ELR (cell line): ENCODE data around the gene S1PR1.

Source experiments
- DNase-seq: peaks from one replicate; pipeline ENCODE4 v3.0.0-alpha.2; 2015; ENCODE audit warnings: low read depth

The S1PR1 gene

DNA sequence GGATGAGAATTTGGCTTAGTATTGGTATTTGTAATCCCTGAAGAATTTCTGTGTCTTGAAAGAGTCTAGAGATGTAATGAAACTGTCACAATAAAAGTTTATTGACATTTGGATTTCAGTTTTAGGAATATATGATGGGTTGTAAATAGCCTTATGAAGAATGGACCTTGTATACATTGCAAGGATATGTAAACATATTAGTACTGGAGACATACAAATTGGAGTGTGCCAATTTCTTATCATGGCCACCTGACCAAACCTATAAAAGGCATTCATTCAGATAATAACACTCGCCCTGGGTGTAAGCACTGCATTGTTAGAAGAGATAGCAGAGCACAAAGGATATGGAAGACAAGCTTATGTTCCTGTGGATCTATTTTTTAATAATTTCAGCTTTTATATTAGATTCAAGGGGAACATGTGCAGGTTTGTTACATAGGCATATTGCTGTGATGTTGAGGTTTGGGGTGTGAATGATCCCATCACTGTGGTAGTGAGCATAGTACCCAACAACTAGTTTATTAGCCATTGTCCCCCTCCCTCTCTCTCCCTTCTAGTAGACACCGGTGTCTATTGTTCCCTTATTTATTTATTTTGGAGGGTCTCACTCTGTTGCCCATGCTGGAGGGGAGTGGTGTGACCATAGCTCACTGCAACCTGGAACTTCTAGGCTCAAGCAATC, 8.6 kb downstream of the S1PR1 start:
- DNase-seq = no peak

DNA sequence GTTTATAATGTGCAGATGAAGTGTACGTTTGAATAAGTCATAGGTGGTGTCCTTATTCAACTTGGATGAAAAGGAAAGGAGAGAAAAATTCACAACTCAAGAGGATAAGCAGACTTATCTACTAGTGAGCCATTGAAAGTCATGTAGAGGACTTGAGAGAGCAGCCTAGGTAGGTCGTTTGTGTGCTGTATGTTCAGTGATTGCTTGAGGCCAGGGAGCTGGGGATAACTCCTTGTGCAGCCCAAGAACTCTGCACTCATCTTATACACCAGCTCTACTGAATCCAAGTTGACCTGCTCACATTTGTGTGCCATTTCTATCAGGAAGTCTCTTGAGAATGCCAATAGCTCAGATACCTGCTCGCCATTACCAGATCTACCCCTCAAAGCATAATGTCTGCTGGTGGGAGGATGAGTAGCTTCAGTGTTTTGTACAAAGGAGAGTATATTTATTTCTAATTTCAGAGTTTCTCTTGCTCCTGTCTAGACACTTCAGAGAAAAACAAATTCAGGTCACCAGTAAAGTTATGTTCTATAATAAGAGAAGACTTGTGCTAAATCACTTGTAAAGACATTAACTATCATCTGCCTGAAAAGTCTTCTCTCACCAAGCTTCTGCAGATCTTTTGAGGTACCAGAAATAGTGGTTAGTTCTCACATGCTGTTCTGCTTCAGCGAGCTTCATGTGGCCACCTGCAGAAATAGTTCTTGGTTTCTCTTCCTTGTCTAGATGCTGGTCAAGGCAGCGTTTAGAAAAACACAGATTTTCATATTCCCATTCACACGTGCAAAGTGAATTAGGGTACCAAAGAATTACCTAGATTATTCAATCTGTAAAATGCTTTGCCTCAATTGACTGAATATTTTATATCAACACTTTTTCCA, 10.8 kb downstream of the S1PR1 start:
- DNase-seq = no peak

DNA sequence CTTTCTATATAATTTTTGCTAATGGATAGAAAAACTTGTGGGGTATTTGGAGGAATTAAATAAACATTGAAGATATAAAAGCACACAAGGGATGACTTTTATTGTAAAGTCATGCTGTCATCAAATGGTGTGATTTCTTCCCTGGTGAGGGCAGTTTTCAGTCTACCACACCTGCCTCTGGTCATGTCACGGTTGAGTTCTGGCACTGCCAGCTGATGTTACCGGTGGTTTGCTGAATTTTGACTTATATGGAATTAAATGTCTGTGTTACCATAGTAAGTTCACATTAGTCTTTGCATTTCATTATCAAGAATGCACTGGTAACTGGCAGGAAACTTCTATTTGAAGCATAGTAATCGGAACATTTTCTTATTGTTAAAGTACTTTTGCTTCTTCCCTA, 13.4 kb downstream of the S1PR1 start:
- no peak for DNase-seq

DNA sequence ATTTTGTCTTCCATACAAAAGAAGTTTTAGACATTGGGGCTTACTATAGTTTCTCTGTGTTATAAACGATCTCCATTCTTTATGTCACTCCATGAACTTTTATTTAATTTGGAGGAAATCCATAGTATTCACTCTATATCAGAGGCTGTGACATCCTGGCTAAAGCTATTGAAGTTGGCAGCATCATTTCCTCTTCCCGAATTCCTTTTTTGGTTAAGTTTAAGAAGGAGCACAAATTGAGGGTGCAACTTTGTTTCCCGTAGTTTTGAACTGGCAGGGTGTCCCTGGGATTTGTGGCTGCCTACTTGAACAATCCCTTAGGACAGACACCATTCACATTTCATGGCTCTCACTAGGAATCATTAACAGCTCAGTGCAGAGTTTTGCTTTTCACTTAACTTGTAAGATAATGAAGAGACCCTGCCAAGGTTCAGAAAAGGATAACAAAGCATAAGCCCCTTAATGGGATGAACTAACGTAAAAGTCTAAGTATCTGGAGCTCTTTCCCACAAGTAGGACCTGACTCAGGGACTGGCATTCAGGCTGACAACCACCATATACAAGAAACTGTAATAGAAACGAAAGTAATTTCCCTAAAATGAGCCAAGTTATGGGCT, 13.9 kb downstream of the S1PR1 start:
- DNase-seq = no peak

DNA sequence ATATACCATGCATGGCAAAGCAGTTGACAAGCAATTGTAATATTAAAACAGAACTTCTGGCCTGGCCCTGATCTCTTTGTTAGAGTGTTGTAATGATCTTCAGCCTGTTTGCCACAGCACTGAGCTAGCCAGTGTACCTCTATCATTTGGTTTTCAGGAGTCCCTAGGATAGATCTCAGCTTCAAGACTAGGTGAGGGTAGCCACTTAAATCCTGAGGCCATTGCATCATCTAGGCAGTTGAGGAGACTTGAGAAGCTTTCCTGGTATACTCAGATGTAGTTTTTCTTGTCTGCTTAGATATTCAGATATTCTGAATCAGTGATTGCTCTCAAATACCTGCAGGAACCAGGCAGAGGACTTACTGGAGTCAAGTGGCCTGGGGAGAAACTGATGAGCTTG, 14.7 kb downstream of the S1PR1 start:
- no peak for DNase-seq

DNA sequence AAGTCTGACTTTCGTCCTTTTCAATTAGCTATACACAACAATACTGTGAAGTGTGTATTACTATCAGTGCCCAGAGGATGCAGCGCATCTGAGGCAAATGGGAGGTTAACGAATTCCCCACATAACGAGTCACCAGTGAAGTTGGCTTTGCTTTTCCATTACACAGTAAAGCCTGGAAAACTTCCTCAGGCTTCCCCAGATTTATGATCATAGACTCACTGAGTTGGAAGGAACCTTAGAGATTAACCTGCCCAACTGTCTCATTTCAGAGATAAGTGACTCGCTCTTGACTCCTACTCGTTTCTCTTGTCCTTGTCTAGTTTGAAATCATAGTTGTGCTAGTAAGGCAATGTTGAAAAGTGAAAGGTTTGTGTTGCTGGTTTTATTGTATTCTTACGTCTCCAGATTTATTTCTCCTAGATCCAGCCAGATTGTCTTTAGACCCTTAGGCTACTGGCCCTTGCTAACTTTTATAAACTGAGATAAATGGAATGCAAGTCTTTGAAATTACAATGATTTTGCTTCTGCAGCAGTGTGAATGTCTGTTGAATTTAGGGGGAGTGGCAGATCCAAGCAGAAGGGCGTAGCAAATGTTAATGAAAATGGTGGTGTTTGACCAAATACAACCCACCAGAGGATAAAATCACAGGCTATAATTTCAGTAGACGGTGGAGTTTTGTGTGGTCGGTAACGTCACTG, 17.3 kb downstream of the S1PR1 start:
- DNase-seq = peak; percentile 86

DNA sequence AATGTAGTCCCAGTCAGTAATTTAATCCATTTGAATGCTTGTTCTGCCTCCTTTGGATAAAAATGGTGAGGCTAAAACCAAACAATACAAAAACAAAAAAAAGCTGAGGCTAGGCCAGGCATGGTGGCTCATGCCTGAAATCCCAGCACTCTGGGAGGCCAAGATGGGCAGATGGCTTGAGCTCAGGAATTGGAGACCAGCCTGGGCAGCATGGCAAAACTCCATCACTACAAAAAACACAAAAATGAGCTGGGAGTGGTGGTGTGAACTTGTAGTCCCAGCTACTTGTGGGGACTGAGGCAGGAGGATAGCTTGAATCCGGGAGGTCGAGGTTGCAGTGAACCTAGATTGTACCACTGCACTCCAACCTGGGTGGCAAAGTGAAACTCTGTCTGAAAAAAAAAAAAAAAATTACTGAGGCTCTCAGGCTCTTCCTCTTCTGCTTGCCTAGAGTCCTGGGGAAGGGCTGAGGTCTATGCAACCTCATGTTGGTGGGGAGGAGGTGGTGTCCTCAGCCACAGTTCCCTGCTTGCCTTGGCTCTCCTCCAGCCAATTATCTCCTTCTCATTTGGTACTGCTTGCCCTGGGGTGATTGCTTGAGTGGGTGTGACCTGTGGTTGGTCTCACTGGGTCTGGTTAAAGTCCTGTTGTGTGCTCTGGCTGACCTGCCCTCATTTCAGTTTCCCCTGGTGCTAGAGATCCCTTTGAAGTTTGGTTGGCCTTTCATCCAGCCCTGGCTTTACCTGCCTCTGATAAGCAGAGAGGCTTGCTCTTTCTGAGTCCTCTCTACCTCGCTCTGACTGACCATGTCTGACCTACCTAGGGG, 20.9 kb downstream of the S1PR1 start:
- DNase-seq = no peak

DNA sequence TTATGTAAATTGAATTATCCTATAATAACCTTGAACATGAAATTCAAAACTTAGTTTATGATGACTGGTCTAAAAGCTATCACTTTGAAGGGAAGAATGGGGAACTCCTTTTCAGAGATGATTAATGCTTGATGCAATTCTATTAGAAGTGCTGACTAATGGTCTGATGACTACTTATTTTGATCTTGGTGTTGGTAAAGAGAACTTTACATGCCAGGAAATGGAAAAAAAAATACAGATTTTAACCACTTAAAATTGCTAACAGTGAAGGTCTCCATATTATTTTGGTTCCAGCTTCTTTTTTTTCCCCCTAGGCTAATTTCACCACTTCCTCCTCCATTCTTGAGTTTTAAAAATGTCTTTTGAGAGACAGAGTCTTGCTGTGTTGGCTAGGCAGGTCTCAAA, 22.9 kb downstream of the S1PR1 start:
- peak; percentile 93 for DNase-seq

DNA sequence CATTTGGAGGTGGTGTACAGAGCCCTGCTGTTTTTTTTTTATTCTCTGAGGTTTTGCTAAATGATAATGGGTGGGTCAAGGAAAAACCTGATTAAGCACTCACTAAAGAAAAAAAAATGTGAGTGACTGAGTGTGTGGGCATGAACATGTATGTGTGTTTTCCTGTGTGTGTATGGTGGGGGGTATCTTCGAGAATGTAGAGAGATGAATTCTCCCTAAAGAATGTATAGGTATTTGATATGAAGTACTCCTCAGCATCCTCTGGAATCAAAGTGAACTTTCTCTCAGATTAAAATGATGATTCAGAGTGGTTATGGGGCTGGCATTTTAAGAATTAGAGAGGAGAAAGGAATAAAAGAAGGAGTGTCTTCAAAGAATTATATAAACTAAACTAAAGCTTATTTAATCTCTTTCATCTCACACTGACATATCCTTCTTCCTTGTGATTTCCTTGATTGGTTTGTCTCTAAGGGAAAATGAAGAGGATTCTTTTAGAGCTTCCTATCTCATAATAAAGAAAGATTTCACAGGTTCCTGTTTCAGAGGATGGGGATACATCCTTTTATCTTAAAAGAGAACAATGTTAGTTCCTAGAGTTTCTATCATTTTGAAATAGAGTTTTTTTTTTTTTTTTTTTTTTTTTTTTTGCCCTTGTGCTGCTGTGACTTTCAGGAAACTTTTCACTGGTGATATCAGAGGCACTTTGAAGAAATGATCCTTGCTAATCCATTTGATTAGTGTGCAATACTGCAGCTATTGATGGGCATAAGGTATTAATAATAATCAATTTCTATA, 23.9 kb downstream of the S1PR1 start:
- DNase-seq = peak; percentile 65

DNA sequence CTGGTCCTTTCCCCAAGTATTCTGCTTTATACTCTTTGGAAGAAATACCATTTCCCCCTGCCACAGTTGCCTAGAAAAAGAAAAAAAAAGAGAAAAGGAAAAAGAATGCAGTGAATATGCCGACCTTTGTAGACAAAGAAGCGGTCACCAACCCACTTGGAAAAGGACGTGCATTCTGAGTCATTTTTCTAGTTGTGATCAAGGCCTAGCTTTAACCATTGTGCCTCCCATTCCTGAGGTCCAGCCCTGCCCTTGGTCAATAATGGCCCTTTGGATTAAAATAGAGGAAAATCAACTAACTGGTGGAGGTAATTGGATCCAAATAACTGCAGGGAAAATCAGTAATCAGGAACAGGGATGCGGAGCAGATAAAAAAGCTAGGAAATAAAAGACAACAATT, 24.8 kb downstream of the S1PR1 start:
- DNase-seq = no peak

DNA sequence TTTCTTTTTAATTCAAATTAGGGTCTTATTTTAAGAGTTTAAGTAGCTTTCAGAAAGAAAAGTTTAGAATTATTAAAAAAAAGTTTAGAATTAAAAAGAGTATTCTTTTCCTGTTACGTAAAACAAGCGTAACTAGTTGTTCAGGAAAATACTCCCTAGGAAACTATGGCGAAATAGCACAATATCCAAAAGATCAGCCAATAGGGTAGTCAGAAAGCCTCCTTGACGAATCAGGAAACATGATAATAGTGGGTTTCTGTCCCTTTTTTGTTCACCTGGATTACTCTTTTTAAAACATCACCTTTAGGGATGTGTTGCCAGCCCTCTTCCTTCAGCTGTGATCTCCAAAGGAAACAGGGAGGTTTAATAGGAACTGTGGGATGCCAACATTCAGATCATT, 25.2 kb downstream of the S1PR1 start:
- DNase-seq = no peak

DNA sequence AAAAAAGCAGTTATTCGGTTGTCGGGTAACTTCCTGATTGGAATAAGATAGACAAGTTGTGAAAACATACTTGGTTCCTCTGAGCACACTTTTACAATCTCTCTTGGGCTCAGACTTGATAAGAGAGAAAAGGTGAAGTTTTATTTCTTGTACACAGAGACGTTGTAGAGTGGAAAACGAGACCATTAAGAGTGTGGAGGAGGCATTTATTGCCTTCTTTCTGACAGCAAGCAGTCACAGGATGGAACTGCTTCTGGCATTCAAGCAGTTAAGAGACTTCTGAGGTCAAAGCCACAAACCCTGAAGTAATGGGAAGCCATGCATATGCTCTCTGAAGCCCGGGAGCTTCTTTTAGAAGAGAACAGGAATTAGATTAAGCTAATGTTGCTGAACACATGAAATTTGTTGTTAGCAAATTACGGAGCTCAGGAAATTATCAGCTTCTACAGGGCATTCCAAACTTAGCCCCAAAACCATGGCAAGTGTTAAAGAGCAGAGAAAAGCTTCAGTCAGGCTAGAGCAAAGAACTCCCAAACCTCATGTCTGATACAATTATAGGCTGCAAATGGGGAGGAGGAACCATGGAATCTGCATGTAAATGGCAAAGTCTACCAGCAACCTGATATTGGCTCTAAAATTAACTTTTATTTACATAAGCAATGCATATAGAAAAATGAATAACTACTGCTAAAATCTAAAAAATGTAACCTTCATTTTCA, 26.0 kb downstream of the S1PR1 start:
- DNase-seq = no peak

DNA sequence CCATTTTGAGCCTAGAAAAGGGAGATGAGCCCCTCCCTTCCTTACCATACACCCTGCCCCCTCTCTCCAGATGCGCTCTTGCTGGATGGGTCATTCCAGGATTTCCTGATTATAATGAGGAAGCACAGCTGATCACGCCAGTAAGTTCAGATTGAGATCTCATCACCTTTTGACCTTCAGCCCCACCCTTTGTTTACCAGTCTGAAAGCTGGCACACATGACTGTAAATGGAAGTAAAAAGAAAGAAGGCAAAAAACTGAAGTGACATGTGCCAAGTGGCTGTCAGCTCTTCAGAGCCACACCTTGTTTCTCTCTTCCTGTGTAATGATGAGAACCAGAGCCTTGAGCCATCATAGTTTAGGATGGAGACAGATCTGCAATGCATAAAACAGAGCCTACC, 27.9 kb downstream of the S1PR1 start:
- DNase-seq = no peak

DNA sequence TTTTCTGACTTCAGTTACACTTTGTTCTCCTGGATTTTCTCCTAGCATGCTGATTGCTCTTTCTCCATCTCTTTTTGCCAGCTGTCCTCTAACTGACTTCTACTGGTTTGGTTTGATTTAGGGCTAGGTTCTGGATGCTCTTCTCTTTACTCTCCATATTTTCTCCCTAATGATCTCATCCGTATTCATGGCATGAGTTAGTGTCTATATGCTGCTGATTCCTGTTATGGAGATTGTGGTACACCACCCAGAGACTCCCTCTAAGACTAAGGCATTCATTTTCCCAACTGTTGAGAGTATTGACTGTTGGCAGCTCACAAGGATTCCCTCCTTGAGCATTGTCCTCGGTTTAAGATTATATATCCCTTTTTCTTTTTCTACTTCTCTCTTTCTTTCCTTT, 28.9 kb downstream of the S1PR1 start:
- DNase-seq = no peak

DNA sequence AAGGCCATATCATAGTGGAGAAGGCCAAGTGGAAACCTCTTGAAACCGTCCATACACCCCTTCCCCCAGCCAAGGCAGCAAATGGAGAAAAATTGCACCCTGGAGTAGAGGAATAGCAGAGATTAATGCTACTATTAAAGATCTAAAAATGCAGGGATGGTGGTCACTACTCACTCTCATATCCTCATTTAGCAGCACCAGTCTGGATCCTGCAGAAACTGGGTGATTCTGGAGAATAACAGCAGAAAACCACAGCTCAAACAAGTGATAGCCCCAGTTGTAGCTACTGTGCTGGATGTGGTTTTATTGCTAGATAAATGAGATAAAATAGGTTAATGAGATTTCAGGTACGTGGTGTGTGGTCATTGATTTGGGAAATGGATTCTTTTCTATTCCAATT, 30.3 kb downstream of the S1PR1 start:
- DNase-seq = no peak

DNA sequence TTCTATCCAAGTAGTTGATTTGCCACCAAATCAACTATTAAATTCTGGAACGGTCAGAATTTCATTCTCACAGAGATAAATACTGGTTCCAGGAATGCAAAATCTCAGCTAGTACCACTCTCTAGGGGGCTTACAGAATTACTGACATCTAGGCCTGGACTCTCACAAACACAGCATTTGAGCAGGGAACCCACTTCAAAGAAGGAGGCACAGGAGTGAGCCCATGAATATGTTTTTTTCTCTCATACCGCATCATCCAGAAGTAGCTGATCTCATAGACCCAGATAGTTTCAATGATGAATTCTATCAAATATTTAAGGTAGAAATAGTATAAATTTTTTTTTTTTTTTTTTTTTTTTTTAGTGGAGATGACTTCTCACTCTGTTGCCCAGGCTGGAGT, 32.1 kb downstream of the S1PR1 start:
- no peak for DNase-seq

DNA sequence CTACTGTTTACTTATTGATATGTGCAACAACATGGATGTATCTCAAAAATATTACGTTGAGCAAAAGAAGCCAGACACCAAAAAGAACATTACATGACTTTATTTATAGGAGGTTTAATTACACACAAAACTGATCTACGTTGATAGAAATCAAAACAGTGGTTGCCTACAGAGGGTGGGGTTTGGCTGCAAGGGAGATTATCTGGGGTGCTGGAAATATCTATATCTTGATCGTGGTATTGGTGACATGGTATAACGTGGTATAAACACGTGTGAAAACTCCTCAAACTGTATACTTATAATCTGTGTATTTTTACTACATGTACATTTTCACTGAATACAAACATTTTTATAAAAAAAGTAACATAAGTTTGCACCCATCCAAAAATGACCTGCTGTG, 38.9 kb downstream of the S1PR1 start:
- DNase-seq = no peak

DNA sequence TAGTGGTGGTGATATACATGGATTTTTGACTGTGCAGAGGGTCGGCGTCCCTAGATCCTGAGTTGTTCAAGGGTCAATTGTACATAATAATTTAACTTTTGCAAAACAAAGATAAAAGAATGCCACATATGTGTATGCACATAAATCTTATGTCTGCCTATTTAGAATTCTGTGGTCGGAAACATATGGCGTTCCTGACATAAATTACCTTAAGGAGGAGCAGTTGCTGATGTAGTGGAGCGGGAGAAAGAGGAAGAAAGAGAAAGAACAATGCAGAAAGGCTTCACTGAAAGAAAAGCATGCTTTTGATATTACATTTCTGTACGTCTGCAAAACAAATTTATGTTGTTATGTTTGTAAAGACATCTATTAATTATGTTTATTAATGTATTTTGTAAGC, 40.0 kb downstream of the S1PR1 start:
- DNase-seq = no peak

DNA sequence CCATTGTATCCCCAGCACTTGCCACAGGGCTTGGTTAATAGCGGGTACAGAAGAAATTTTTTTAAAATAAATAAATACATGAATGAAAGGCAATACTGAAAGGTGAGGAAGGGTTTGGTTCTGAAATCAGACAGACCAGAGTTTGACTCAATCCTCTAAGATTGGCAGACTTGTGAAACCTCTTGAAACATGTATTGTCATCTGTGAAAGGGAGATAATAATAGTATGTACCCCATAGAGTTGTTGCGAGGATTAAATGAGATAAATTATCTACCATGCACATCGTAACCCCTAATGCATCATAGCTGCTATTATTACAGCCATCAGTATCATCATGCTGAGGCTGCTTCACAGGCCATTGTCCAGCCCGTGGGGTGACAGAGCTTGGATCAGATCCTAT, 41.4 kb downstream of the S1PR1 start:
- DNase-seq = no peak

DNA sequence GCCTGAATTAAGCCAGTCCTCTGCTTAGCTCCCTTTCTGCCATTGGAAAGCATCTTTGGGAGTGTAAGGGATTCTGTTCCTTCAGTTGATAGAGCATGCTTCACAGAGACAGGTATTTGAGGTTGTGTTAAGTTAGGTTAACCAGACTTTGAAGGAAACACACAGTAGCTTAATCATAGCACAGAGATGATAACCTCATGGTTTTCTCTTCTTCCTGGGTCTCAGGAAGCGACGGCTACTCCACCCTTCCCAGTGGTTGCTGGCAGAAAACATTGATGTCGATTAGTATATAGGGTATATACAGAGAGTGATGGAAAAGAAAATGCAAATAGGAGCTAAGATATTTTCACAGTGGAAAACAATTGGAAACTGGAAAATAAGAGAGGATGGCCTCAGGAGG, 42.0 kb downstream of the S1PR1 start:
- no peak for DNase-seq
